ENCODE results near the gene GRAMD1A.
"Not testable (repeated sequence)": the region's sequence is repeated elsewhere in the genome, so short reads cannot be mapped to it uniquely, and the experiment has no call there.

The GRAMD1A gene

DNA sequence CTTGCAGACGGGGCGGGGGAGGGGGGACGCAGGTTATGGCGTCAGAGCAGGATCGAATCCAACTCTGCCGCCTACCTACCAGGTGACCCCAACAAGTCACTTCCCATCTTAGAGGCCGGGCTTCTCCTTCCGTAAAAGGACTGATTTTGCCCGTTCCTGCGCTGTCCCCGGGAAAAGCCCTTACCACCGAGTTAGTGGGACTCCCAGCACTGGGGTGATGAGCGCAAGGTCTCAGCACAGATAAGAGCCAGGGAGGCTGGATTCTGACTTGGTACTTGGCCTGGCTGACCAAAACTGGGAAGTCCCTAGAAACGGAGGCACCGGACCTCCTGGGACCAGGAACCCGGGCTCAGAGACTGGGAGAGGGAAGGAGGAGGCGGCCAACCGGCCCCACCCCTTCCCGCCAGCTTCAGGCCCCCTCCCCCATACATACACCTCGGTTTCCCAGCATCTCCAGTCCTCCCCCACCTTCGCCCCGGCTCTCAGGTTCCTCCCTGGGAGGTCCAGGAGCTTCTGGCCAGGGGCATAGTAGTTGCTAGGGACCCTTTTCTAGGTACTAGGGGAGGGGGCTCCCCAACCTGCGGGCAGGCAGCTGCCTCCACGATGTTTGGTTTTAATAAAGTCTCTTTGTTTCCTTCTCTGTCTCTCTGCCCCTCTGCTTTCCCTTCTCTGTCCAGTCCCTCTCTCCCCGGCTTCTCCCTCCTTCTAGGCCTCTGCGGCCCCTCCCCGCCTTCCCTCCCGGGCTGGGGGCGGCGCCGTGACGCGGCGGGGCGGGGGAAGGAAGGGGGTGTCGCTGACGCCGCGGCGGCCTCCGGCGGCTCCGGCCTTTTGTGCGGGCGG is at the start of gene GRAMD1A:
Gene GRAMD1A, plus strand, starts transcription at position 826 of the 840 bp plus-strand sequence. CDS start 156 bp downstream, outside the sequence.
- peak; percentile 41 for DNase-seq

- no peak for DNase-seq
These were observed 47.0 kb upstream of the GRAMD1A start for GRCh38 chr19:34953092-34953491.

DNA sequence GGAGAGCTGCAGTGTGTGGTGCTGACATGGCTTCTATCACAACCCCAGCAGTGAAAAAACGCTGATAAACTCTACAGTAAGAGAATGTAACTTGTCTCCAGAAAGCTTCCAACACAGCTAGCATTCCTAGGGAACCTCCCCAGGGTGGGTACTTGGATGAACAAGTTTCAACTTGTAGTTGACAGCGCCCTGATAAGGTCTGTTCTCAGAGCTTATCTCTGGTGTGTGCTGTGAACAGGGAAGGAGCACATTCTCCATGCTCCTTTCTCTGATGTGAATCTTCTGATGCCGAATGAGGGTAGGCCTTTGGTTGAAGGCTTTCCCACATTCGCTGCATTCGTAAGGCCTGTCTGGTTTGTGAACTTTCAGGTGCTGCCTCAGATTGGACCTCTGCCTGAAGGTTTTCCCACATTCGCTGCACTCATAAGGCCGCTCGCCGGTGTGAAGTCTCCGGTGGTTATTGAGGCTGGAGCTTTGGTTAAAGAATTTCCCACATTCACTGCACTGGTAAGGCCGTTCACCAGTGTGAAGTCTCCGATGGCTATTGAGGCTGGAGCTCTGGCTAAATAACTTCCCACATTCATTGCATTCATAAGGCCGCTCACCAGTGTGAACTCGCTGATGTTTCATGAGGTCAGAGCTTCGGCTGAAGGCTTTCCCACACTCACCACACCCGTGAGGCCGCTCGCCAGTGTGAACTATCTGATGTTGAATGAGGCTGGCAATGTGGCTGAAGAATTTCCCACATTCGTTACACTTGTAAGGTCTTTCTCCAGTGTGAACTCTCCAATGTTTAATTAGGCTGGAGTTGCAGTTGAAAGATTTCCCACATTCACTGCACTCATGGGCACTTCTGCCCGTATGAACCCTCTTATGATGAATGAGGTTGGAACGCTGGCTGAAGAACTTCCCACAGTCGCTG is 42.0 kb upstream of the GRAMD1A start:
- DNase-seq = no peak

GRCh38 chr19:34959021-34959420 is 41.1 kb upstream of the GRAMD1A start:
- no peak for DNase-seq

DNA sequence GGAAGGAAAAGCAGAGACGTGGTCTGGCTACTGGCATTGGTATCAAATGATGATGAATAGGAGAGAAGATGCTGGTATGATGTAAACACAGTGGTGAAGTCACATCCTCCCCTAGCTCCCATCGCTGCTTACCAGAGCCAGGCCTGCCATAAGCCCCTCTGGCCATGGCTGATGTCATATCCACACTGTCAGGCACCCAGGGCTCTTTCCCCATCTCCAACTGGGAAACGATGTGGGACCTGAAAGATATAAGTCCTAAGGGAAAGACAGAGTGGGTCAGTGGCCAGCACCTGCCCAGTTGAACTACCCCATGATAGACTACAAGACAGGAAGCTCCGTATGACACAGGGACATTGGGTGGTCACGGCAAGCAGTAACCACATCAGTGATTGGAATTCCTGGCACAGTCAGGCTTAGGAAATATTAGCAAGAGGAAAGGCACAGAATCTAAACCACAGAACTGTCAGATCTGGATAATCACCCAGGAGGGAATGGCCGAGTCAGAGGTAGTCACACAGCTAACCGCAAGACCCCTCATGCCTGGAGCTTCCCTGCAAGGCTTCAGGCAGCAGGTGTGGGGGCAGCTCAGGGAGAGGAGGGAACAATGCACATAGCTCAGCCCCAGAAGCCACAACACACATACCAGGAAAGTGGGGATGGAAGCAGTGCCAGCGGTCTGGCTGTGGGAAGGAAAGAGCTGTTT is 39.9 kb upstream of the GRAMD1A start:
- no peak for DNase-seq

DNA sequence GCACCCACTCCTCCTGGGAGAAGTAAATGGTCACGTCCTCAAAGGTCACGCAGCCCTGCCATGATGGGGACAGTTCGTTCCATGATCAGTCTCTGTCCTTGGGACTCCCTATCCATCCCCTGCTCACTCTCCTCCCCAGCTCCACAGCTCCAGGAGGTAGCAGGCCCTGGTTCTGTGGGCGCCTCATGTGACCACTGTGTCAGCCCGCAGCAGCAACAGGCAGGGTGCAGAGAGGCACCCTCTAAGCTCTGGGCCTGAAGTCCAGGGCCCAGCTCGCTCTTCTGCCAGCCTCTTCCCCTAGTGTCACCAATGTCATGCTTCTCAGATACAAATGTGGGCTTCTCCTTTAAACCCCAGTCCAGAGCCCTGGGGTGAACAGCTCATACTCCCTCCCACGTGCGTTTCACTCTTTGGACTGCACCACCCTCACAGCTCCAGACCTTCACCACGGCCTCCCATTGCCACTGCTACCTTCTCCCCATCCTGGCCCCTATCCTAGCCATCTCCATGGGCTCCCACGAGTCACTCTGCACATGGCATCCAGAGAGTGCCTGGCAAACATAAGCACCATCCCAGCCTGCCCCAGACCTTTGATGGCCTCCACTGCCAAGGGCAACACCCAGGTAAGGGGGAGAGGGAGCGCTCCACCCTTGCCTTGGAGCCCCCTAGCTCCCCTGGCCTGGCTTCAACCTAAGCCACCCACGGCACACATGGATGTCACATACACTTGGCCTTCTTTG is 39.0 kb upstream of the GRAMD1A start:
- DNase-seq = no peak

- DNase-seq = peak; percentile 16
These were observed 38.1 kb upstream of the GRAMD1A start for GRCh38 chr19:34961775-34962686.

DNA sequence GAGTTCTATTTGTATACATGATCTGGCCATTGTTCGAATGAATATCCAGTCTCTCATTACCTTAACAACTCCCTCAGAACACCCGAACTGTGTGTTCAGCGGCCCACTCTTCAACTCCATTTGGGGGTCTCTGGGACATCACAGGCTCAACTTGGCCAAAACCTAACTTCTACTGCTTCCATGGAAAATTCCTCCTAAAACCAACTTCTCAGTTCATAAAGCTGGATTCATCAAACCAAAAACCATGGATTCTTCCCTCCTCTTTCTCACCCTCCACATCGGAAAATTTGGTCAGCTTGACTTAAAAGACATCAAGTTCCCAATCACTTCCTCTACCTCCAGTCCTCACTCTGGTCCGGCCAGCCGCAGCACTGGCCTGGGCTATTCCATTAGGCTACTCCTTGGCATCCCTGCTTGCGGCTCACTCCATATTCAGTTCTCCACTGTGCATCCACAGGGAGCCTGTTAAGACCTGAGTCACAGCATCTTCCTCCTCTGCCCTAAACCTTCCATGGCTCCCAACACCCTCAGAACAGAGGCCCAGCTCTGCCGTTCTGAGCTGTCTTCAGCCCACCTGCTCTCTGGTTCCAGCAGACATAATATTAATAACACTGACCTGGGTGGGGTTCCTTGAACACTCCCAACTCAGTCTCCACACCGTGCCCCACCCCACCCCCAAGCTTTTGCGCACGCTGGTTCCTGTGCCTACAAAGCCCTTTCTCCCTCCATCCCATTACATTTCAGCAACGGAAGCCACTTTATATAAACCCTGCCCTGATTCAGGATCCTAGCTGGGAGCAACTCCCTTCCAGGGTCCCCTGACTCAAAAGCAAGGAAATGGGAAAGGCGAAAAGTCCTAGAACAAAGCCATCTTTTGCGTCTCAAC is 37.2 kb upstream of the GRAMD1A start:
- DNase-seq = no peak

DNA sequence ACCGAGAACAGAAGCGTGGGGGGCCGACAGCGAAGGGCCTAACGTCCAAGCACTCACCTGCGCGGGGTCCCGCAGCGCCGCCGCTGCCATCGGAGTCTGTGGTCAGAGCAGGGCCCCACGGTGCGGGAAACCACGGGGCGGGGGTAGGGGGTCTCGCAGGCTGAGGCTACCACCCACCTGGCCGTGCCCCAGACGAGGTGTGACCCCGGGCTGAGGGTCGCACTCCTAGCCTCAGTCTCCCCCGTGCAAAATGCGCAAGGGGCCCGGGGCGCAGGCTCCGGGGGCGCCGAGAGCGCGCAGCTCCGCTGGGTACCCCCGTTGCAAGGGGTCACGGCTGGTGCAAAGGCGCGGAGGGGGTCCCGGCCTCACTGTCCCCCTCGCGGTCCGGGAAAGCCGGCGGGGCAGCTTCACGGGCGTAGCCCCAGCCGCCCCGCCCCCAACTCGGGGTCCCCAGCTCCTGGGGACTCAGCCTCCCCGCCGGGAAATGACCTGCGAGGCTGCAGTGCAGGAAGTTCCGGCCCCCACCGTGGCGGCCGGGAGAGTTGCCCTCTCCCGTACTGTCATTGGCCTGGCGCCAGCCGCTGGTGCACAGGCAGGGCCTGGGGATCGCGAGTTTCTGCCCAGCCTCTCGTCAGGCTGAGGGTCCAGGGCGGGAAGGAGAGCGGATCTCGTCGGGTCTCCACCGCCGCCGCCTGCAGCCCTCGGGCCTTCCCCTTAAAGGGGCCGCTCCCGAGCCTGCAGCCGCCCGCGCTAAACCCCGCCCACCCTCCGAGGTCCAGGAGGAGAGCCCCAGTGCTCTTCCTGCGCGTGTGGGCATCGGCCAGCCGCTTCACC is 36.3 kb upstream of the GRAMD1A start, which contains the start of gene ZNF792:
Gene ZNF792, minus strand, starts transcription at position 657 of the 834 bp plus-strand sequence. Its CDS starts 567 bp downstream, at position 90.
- peak; percentile 42 for DNase-seq

DNA sequence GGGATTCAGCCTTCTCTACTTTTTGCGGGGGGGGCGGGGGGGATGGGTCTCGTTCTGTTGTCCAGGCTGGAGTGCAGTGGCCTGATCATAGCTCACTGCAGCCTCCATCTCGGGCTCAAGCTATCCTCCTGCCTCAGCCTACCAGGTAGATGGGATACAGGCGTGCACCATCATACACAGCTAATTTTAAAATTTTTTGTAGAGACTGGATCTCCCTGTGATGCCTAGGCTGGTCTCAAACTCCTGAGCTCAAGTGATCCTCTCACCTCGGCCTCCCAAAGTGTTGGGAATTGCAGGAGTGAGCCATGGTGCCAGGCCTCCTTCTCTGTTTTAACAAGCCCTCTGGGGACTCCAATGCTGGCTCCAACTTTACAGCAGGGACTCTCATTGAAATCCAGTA is 35.5 kb upstream of the GRAMD1A start:
- DNase-seq = no peak

- DNase-seq = not testable (repeated sequence)
These were observed 34.6 kb upstream of the GRAMD1A start for GRCh38 chr19:34965505-34965904.

DNA sequence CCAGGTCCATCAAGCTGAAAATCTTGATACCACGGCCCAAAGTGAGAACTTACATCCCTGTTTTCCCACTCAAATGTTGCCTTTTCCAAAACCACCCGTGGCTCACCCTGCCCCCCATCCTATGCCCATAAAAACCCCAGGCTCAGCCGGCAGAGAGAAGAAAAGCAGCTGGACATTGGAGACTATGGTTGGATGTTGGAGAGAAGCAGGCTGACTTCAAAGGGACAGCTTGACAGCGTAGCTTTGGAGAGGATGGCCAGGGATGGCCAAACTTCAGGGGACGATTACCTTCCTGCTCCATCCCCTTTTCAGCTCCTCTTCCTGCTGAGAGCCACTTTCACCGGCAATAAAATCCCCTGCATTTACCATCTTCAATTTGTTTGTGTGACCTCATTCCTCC is 32.6 kb upstream of the GRAMD1A start:
- no peak for DNase-seq

DNA sequence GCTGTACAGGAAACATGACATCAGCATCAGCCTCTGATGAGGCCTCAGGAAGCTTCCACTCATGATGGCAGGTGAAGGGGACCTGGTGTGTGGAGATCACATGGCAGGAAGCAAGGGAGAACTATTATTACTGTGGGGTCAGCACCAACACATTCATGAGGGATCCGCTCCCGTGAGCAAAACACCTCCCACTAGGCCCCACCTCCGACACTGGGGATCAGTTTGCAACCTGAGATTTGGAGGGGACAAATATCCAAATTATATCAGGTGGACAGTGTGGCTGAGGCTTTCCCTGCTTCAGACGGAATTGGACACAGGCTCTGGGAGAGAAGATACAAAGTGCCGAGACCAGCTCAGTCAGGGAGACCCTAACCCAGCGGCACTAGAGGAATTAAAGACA is 30.4 kb upstream of the GRAMD1A start:
- no peak for DNase-seq

DNA sequence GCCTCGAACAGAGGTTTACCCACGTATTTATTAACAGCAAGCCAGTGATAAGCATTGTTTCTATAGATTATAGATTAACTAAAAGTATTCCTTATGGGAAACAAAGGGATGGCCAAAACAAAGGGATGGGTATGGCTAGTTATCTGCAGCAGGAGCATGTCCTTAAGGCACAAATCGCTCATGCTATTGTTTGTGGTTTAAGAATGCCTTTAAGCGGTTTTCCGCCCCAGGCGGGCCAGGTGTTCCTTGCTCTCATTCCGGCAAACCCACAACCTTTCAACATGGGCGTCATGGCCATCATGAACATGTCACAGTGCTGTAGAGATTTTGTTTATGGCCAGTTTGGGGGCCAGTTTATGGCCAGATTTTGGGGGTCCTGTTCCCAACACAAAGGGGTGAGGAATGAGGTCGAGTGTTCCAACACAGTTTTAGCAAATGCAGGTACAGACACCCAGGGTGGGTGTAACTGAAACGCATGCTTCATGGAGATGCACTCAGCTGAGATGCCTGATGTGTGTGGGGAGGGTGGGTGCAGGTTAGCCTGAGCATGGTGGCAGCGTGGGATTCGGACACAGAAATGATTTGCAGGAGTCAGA is 29.8 kb upstream of the GRAMD1A start:
- not testable (repeated sequence) for DNase-seq

- DNase-seq = no peak
These were observed 27.9 kb upstream of the GRAMD1A start for GRCh38 chr19:34972163-34972705.

DNA sequence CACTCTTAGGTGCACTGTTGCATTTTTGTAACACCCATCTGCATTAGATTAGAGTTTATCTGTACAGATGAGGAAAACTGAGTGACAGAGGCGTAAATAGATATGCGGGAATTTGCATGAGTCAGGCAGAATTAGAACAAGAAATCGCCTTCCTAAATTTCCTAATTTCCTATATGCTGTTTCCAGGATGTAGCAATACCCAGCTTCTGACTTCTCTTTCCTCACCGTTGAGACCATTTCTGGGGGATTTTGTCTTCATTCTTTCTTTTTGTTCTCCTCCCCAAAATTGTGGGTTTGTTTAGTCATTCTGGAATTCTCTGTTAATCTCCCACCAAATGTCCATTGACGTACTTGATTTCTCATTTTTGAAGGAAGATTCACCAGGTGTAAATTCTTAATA is 25.5 kb upstream of the GRAMD1A start:
- no peak for DNase-seq

GRCh38 chr19:34975056-34975455 is 25.1 kb upstream of the GRAMD1A start:
- no peak for DNase-seq

- no peak for DNase-seq
These were observed 23.5 kb upstream of the GRAMD1A start for GRCh38 chr19:34976611-34977010.
